DND-41 (cell line): Measurements from ENCODE around the gene CSF2.

Experiments used
- CTCF ChIP-seq: IDR thresholded peaks from 2 replicates; pipeline ENCODE4 v1.5.1; 2012; ENCODE audit warnings: borderline replicate concordance, low read length, moderate library complexity, mild to moderate bottlenecking; ENCODE audit not compliant: poor library complexity, severe bottlenecking; ENCODE audit errors: extremely low read depth
- EZH2 ChIP-seq: IDR thresholded peaks from 3 replicates; pipeline ENCODE4 v1.6.1; 2012; ENCODE audit warnings: borderline replicate concordance, low read depth, mild to moderate bottlenecking, moderate library complexity, low read length, inconsistent platforms; ENCODE audit not compliant: severe bottlenecking

DNA sequence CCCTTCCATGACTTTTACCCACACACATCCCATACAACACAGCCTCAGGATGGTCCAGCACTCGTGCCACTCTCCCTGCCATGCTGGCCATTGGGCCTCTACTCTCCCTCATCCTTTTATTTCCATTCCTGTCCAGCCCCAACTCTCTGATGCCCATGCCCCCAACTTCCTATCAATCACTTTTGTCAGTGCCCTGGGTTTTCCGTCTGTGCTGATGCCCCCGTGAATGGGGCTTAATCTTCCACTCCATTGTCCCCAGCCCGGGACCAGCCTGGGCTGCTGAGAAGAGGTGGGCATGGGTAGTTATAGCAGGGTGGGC, 49.5 kb upstream of the CSF2 start:
- TF ChIP-seq CTCF (no peak), EZH2 (no peak)
